Liver (tissue), 9 donors: Measurements from ENCODE around the gene HHAT. TPM values are rescaled to one million over a fixed set of nuclear protein-coding genes. Genes with fewer than 3 reads are reported as not detected.

ENCODE experiments used
- DNase-seq: peaks from one replicate; pipeline ENCODE4 v3.0.0-alpha.2; 2017; ENCODE audit warnings: low spot score
- H3K27ac ChIP-seq, 2 donors: one replicate each; pipeline ENCODE4 v1.7.0; 2013; ENCODE audit warnings: inconsistent platforms in 2 of 2, low read length in 2 of 2, control low read depth in 1 of 2, low read depth in 1 of 2, mild to moderate bottlenecking in 1 of 2
- H3K27me3 ChIP-seq, 4 donors: one replicate each; pipeline versions ENCODE4 v1.6.1 to v1.7.0; 2013; ENCODE audit warnings: low read length in 3 of 4, inconsistent platforms in 1 of 4, mild to moderate bottlenecking in 1 of 4, moderate library complexity in 1 of 4; ENCODE audit not compliant: control insufficient read depth in 4 of 4, insufficient read depth in 4 of 4
- H3K36me3 ChIP-seq, 4 donors: one replicate each; pipeline versions ENCODE4 v1.6.1 to v1.7.0; 2013; ENCODE audit warnings: low read length in 3 of 4, mild to moderate bottlenecking in 3 of 4, low read depth in 1 of 4, moderate library complexity in 1 of 4; ENCODE audit not compliant: control insufficient read depth in 4 of 4, insufficient read depth in 3 of 4
- H3K4me1 ChIP-seq, 4 donors: one replicate each; pipeline versions ENCODE4 v1.6.1 to v1.7.0; 2013; ENCODE audit warnings: low read length in 3 of 4, mild to moderate bottlenecking in 3 of 4, moderate library complexity in 1 of 4; ENCODE audit not compliant: control insufficient read depth in 4 of 4, insufficient read depth in 4 of 4
- H3K4me3 ChIP-seq, 3 donors: one replicate each; pipeline versions ENCODE4 v1.6.1 to v1.7.0; 2013; ENCODE audit warnings: low read length in 3 of 3, control low read depth in 1 of 3, low read depth in 1 of 3, mild to moderate bottlenecking in 1 of 3
- H3K9ac ChIP-seq, 2 donors: one replicate each; pipeline ENCODE4 v1.7.0; 2013; ENCODE audit warnings: low read length in 2 of 2, mild to moderate bottlenecking in 2 of 2, moderate library complexity in 2 of 2, control low read depth in 1 of 2, low read depth in 1 of 2
- H3K9me3 ChIP-seq, 4 donors: one replicate each; pipeline versions ENCODE4 v1.6.1 to v1.7.0; 2013; ENCODE audit warnings: low read length in 3 of 4; ENCODE audit not compliant: control insufficient read depth in 4 of 4
- CTCF ChIP-seq: fragments of 150-350 bp; IDR thresholded peaks from 2 replicates; pipeline ENCODE4 v1.5.1; 2017; ENCODE audit warnings: improper control_type of control experiment, low read depth, low read length; ENCODE audit not compliant: missing input control
- EGR1 ChIP-seq, 2 donors: IDR thresholded peaks; 2 replicates each; pipeline ENCODE4 v1.6.1; 2016 to 2018; ENCODE audit warnings: antibody characterized with exemption in 2 of 2, low read depth in 2 of 2
- FOXA1 ChIP-seq: IDR thresholded peaks from 2 replicates; pipeline ENCODE4 v1.6.1; 2016; ENCODE audit warnings: antibody characterized with exemption
- FOXA2 ChIP-seq: IDR thresholded peaks from 2 replicates; pipeline ENCODE4 v1.6.1; 2016; ENCODE audit warnings: antibody characterized with exemption
- GABPA ChIP-seq, 2 donors: IDR thresholded peaks in 1 of 2; conservative IDR thresholded peaks in 1 of 2; 2 replicates each; pipeline ENCODE4 v1.6.1; 2016; ENCODE audit warnings: antibody characterized with exemption in 2 of 2, mild to moderate bottlenecking in 1 of 2, moderate library complexity in 1 of 2
- HNF4A ChIP-seq, 2 donors: conservative IDR thresholded peaks; 2 replicates each; pipeline ENCODE4 v1.6.1; 2016; ENCODE audit warnings: antibody characterized with exemption in 2 of 2, mild to moderate bottlenecking in 2 of 2
- JUND ChIP-seq, 2 donors: IDR thresholded peaks; 2 replicates each; pipeline ENCODE4 v1.6.1; 2016; ENCODE audit warnings: antibody characterized with exemption in 2 of 2
- MAX ChIP-seq: IDR thresholded peaks from 2 replicates; pipeline ENCODE4 v1.6.1; 2016; ENCODE audit warnings: antibody characterized with exemption
- RAD21 ChIP-seq, 2 donors: IDR thresholded peaks; 2 replicates each; pipeline ENCODE4 v1.6.1; 2016; ENCODE audit warnings: antibody characterized with exemption in 2 of 2, mild to moderate bottlenecking in 2 of 2
- RXRA ChIP-seq, 2 donors: IDR thresholded peaks; 2 replicates each; pipeline ENCODE4 v1.6.1; 2017 to 2018; ENCODE audit warnings: antibody characterized with exemption in 2 of 2, mild to moderate bottlenecking in 1 of 2
- SP1 ChIP-seq: IDR thresholded peaks from 2 replicates; pipeline ENCODE4 v1.6.1; 2018; ENCODE audit warnings: antibody characterized with exemption, mild to moderate bottlenecking
- TAF1 ChIP-seq: conservative IDR thresholded peaks from 2 replicates; pipeline ENCODE4 v1.6.1; 2016; ENCODE audit warnings: antibody characterized with exemption, mild to moderate bottlenecking
- YY1 ChIP-seq: IDR thresholded peaks from 2 replicates; pipeline ENCODE4 v1.6.1; 2016; ENCODE audit warnings: antibody characterized with exemption, mild to moderate bottlenecking
- WGBS: extraction: QIAGEN DNeasy Blood & Tissue Kit; methylation state at CpG from one replicate; pipeline ENCODE4 v1.1.7; 2013; 5-methylcytosine and 5-hydroxymethylcytosine counted together
- polyA plus RNA-seq, 2 donors: library from polyadenylated mRNA; stranded (reverse) in 1 of 2; unstranded in 1 of 2; fragments of 200-250 nt in 1 of 2; fragments of >200 nt in 1 of 2; fragmentation: Nextera tagmentation in 1 of 2; extraction: Ambion mirVana in 1 of 2; gene quantifications; one replicate each; pipeline versions ENCODE4 v1.2.1 to v1.2.3, GENCODE V29; 2013 to 2015
- total RNA-seq, 2 donors: library from RNA; depleted of rRNA; stranded (reverse); fragments of >200 nt; gene quantifications; one replicate each; pipeline ENCODE4 v1.2.3, GENCODE V29; 2014
- TF ChIP-seq, protein P1 (sequence below): IDR thresholded peaks from 2 replicates; pipeline ENCODE4 v1.6.1; 2016; ENCODE audit warnings: antibody characterized with exemption
- TF ChIP-seq, protein P2 (sequence below): IDR thresholded peaks from 2 replicates; pipeline ENCODE4 v1.6.1; 2016; ENCODE audit warnings: antibody characterized with exemption, mild to moderate bottlenecking
- TF ChIP-seq, protein P3 (sequence below): IDR thresholded peaks from 2 replicates; pipeline ENCODE4 v1.6.1; 2016; ENCODE audit warnings: antibody characterized with exemption
- donor health status: healthy.
- donor health status: healthy.
- donor health status: healthy.
- donor health status: healthy.
- donor health status: healthy.

The HHAT gene
- total and polyA plus RNA-seq, 4 donors: 1.3 to 2.2 (median 1.6) TPM

GRCh38 chr1:210296682-210297081, 32.0 kb upstream of the HHAT start:
- Histone ChIP-seq H3K36me3 (no peaks in the 10 kb centered on the region), H3K4me3 (no peak overlapping the region), H3K9me3 (no peaks in the 10 kb centered on the region), H3K9ac (no peak overlapping the region), H3K27ac (no peak overlapping the region), H3K4me1 (peaks cover 3 to 8% (median 6%) of the 10 kb centered on the region in 4 donors), H3K27me3 (peaks cover 0 to 2% (median 0%) of the 10 kb centered on the region in 4 donors)
- no peak for DNase-seq
- 88% methylated on average over 3 of the region's 3 CpGs for WGBS
- no peak for TF ChIP-seq SP1
- TF ChIP-seq EGR1 (IDR thresholded peaks at IDR 0.05; ENCODE audit: low read depth in 2 of 2): no peak
- no peak for TF ChIP-seq JUND (IDR thresholded peaks at IDR 0.05)
- no peak for TF ChIP-seq HNF4A (conservative IDR thresholded peaks at IDR 0.05)
- TF ChIP-seq, protein P1, sequence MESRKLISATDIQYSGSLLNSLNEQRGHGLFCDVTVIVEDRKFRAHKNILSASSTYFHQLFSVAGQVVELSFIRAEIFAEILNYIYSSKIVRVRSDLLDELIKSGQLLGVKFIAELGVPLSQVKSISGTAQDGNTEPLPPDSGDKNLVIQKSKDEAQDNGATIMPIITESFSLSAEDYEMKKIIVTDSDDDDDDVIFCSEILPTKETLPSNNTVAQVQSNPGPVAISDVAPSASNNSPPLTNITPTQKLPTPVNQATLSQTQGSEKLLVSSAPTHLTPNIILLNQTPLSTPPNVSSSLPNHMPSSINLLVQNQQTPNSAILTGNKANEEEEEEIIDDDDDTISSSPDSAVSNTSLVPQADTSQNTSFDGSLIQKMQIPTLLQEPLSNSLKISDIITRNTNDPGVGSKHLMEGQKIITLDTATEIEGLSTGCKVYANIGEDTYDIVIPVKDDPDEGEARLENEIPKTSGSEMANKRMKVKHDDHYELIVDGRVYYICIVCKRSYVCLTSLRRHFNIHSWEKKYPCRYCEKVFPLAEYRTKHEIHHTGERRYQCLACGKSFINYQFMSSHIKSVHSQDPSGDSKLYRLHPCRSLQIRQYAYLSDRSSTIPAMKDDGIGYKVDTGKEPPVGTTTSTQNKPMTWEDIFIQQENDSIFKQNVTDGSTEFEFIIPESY: no peak
- TF ChIP-seq FOXA1: no peak
- TF ChIP-seq CTCF: no peak
- TF ChIP-seq, protein P2, sequence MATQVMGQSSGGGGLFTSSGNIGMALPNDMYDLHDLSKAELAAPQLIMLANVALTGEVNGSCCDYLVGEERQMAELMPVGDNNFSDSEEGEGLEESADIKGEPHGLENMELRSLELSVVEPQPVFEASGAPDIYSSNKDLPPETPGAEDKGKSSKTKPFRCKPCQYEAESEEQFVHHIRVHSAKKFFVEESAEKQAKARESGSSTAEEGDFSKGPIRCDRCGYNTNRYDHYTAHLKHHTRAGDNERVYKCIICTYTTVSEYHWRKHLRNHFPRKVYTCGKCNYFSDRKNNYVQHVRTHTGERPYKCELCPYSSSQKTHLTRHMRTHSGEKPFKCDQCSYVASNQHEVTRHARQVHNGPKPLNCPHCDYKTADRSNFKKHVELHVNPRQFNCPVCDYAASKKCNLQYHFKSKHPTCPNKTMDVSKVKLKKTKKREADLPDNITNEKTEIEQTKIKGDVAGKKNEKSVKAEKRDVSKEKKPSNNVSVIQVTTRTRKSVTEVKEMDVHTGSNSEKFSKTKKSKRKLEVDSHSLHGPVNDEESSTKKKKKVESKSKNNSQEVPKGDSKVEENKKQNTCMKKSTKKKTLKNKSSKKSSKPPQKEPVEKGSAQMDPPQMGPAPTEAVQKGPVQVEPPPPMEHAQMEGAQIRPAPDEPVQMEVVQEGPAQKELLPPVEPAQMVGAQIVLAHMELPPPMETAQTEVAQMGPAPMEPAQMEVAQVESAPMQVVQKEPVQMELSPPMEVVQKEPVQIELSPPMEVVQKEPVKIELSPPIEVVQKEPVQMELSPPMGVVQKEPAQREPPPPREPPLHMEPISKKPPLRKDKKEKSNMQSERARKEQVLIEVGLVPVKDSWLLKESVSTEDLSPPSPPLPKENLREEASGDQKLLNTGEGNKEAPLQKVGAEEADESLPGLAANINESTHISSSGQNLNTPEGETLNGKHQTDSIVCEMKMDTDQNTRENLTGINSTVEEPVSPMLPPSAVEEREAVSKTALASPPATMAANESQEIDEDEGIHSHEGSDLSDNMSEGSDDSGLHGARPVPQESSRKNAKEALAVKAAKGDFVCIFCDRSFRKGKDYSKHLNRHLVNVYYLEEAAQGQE: no peak
- TF ChIP-seq FOXA2: no peak

DNA sequence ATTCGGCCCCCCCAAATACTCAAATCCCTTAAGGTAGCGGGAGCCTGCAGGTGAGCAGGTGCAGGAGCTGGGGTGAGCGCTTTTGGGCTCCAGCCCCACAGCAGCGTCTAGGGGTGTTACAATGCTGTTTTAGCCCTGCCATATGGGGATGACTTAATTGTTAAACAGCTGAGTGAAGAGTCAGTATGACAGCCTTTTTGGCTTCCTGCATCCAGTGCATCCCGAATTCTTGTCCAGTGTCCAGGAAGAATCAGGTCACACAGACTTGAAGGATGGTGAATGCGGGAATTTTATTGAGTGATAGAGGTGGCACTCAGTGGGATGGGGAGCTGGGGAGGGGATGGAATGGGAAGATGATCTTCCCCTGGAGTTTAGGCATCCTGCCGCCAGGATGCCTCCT, 30.4 kb upstream of the HHAT start:
- Histone ChIP-seq H3K9me3 (no peaks in the 10 kb centered on the region), H3K4me3 (no peak overlapping the region), H3K4me1 (no peaks in the 10 kb centered on the region), H3K27me3 (peaks cover 0 to 3% (median 0%) of the 10 kb centered on the region in 4 donors), H3K9ac (no peak overlapping the region), H3K27ac (no peak overlapping the region), H3K36me3 (no peaks in the 10 kb centered on the region)
- 76% methylated on average over 7 of the region's 7 CpGs for WGBS
- TF ChIP-seq EGR1 (IDR thresholded peaks at IDR 0.05; ENCODE audit: low read depth in 2 of 2): no peak
- TF ChIP-seq SP1: no peak
- no peak for TF ChIP-seq GABPA (IDR thresholded peaks at IDR 0.05 in 1 of 2, conservative IDR thresholded peaks at IDR 0.05 in 1 of 2)
- TF ChIP-seq, protein P3, sequence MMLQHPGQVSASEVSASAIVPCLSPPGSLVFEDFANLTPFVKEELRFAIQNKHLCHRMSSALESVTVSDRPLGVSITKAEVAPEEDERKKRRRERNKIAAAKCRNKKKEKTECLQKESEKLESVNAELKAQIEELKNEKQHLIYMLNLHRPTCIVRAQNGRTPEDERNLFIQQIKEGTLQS: no peak
- TF ChIP-seq, protein P2: no peak
- no peak for TF ChIP-seq FOXA2
- TF ChIP-seq JUND (IDR thresholded peaks at IDR 0.05): no peak
- no peak for TF ChIP-seq MAX
- no peak for TF ChIP-seq RAD21 (IDR thresholded peaks at IDR 0.05)
- no peak for TF ChIP-seq FOXA1
- TF ChIP-seq HNF4A (conservative IDR thresholded peaks at IDR 0.05): no peak
- no peak for TF ChIP-seq TAF1
- no peak for TF ChIP-seq RXRA (IDR thresholded peaks at IDR 0.05)
- TF ChIP-seq YY1: no peak
- DNase-seq: no peak
